OCI-M1 (cell line): Measurements from ENCODE around the gene GPRC5B.

Experiments
- DNase-seq: peaks from one replicate; lab custom pipeline; 2025; lab: John Stamatoyannopoulos, UW

The GPRC5B gene

GRCh38 chr16:19810817-19811731 is 73.6 kb downstream of the GPRC5B start:
- no peak for DNase-seq

DNA sequence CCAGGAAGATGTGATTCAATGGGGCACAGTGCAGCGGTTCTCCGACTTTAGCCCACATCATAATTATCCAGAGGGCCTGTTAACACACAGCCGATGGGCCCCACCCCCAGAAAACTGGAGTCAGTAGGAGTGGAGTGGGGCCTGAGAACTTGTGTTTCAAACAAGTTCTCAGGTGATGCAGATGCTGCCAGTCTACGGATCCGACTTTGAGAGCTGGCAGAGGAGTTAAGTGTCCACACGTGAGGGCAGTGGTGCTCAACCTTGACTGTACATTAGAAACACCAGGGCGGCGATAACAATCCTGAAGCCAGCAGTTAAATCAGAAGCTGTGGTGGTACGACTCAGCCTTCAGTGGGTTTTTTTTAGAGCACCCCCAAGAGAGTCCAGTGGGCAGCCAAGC is 75.0 kb downstream of the GPRC5B start:
- no peak for DNase-seq

DNA sequence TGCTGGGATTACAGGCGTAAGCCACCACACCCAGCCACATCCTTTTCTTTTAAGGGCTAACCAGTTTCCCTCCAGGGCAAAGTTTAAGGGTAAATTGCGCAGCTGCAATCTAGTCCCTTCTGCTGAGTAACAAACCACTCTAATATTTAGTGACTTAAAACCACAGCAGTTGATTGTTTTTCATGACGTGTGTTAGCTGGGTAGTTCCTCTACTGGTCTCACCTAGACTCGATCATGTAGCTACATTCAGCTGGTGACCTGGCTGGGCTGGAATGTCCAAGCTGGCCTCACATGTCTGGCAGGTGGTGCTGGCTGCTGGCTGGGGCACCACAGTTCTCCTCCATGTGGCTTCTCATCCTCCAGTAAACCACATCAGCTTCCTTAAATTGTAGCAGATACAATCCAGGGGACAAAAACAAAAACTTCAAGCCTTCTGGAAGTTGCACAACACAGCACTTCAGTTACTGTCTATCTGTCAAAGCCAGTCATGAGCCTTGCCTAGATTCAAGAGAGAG is 75.5 kb downstream of the GPRC5B start:
- DNase-seq, result peak; percentile 29

GRCh38 chr16:19808061-19808641 is 76.5 kb downstream of the GPRC5B start:
- DNase-seq, result no peak
